ENCODE results near the gene SHISA7.

SHISA7 gene

GRCh38 chr19:55455576-55456235 lies 12.6 kb upstream of the SHISA7 start:
- TF ChIP-seq, protein P1, sequence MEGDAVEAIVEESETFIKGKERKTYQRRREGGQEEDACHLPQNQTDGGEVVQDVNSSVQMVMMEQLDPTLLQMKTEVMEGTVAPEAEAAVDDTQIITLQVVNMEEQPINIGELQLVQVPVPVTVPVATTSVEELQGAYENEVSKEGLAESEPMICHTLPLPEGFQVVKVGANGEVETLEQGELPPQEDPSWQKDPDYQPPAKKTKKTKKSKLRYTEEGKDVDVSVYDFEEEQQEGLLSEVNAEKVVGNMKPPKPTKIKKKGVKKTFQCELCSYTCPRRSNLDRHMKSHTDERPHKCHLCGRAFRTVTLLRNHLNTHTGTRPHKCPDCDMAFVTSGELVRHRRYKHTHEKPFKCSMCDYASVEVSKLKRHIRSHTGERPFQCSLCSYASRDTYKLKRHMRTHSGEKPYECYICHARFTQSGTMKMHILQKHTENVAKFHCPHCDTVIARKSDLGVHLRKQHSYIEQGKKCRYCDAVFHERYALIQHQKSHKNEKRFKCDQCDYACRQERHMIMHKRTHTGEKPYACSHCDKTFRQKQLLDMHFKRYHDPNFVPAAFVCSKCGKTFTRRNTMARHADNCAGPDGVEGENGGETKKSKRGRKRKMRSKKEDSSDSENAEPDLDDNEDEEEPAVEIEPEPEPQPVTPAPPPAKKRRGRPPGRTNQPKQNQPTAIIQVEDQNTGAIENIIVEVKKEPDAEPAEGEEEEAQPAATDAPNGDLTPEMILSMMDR (conservative IDR thresholded peaks at IDR 0.05; ENCODE audit: low read length): no peak
- H3K4me3 ChIP-seq (ENCODE audit: low read length): no peak overlapping the region
- no peak for DNase-seq (ENCODE audit: low read depth)

DNA sequence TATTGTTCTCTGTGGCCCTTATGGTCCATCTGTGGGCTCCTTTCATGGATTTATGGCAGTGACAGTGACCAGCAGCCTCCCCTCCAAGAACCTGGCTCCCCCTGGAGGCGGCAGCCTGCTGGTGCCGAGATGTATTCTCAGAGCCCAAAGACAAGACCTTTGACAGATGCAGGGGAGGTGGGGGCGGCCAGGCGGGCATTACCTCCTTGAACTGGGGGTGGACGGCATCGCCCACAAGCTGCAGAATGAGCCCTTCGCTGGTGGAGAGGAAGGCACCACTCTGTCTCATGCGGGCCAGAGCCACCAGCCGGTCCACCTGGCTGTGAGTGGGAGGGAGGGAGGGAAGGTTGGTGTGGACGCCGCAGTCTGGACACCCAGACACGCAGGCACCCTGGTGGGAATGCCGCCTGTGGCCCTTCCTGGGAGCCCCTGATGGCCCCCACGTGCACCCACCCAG lies 11.7 kb upstream of the SHISA7 start:
- DNase-seq (ENCODE audit: low read depth): peak; percentile 26
- TF ChIP-seq, protein P1 (conservative IDR thresholded peaks at IDR 0.05; ENCODE audit: low read length): peak; percentile 66
- no peak overlapping the region for H3K4me3 ChIP-seq (ENCODE audit: low read length)

DNA sequence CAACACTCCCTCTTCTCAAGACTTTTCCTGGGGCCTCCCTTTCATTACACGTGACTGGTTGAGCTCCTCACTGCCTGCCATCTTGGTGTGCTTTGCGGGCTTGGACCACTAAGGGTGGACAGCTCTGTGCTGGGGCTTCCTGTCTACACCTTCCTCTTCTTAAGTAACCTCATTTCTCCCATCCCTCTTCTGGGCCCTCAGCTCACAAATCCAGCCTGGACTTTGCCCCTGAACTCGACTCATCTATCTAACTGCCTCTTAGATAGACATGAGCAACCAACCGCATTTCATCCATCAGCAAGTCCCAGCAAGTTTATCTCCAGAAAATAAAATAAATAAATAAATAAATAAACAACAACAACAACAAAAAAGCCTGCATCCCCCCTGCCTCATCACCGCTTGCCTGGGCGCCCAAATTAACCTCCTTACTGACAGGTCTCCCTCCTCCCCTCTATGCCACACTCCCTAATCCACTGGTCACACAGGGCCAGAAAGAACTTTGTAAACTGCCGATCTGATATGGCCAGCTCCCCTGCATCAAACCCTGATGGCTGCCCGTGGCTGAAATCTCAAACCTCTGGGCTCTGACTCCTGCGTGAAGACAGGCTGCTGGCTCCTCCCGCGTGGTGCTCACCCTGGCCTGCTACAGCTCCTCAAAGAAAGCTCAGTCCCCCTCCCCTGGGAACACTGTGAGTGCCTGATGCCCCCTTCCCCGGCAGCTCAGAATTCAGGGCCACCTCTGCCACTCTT lies 10.6 kb upstream of the SHISA7 start:
- DNase-seq (ENCODE audit: low read depth): no peak
- TF ChIP-seq, protein P1 (conservative IDR thresholded peaks at IDR 0.05; ENCODE audit: low read length): no peak
- no peak overlapping the region for H3K4me3 ChIP-seq (ENCODE audit: low read length)

DNA sequence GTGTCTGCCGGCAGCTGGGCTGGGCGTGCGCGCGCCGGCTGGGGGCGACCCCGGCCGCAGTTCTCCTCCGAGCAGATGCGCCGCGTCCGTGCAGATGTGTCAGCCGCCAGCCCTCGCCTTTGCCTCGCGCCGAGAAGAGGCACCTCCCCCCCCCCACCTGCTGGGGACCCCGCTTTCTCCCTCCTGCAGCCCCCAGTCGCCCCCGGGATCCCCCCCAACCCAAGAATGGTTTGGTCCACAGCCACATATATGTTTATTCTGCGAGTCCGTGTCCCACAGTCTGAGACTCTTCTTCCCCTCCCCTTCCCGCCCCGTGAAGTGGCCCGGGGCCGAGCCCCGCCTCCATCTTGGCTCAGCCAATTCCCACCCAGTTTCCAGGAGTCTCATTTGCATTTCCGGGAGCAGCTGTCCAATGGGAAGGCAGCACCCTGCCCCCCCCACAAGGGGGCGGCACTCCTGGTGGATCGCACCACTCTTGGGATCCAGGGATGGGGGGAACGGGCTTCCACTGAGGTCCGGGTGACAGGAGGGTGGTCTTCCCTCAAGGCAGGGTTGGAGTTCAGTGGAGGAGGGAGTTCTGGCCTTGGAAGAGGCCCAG lies 9.7 kb upstream of the SHISA7 start:
- TF ChIP-seq, protein P1 (conservative IDR thresholded peaks at IDR 0.05; ENCODE audit: low read length): peak; percentile 21; the same call in 1 of the 2 replicates
- peak; percentile 59 for DNase-seq (ENCODE audit: low read depth)
- H3K4me3 ChIP-seq (ENCODE audit: low read length): no peak overlapping the region

- H3K4me3 ChIP-seq (ENCODE audit: low read length): no peak overlapping the region
- DNase-seq (ENCODE audit: low read depth): no peak
- TF ChIP-seq, protein P1 (conservative IDR thresholded peaks at IDR 0.05; ENCODE audit: low read length): no peak
These were observed 9.1 kb upstream of the SHISA7 start for GRCh38 chr19:55451965-55452748.

GRCh38 chr19:55451163-55451964 lies 8.3 kb upstream of the SHISA7 start:
- DNase-seq (ENCODE audit: low read depth): no peak
- no peak overlapping the region for H3K4me3 ChIP-seq (ENCODE audit: low read length)
- TF ChIP-seq, protein P1 (conservative IDR thresholded peaks at IDR 0.05; ENCODE audit: low read length): no peak
